ENCODE results near the gene STARD10.
"Not testable (repeated sequence)": the region's sequence is repeated elsewhere in the genome, so short reads cannot be mapped to it uniquely, and the experiment has no call there.

GRCh38 chr11:72827656-72828055 lies 33.8 kb upstream of the STARD10 start:
- not testable (repeated sequence) for TF ChIP-seq CTCF (IDR thresholded peaks at IDR 0.05); POLR2A (IDR thresholded peaks at IDR 0.05; ENCODE audit: low read length); RAD21 (conservative IDR thresholded peaks at IDR 0.05 in 1 of 2, IDR thresholded peaks at IDR 0.05 in 1 of 2); FOSB (CRISPR knock-in tag; IDR thresholded peaks at IDR 0.05); FOXS1 (CRISPR knock-in tag; IDR thresholded peaks at IDR 0.05)
